K562 (cell line): ENCODE data around the gene LAG3.

ENCODE experiments used
- DPF2 ChIP-seq: fragments of 450-650 bp; IDR thresholded peaks from 2 replicates; pipeline ENCODE4 v1.6.1; 2016
- ETV1 ChIP-seq: fragments of 450-650 bp; conservative IDR thresholded peaks from 2 replicates; pipeline ENCODE4 v1.6.1; 2016; ENCODE audit warnings: missing genetic modification characterization, control low read depth, low read depth, missing compliant biosample characterization
- RBM34 ChIP-seq: fragments of 200-400 bp; formaldehyde crosslinking; IDR thresholded peaks from 2 replicates; pipeline ENCODE4 v1.6.1; 2018; ENCODE audit warnings: low read length, borderline replicate concordance; ENCODE audit not compliant: insufficient read depth
- RFX1 ChIP-seq: fragments of 450-650 bp; IDR thresholded peaks from 2 replicates; pipeline ENCODE4 v1.6.1; 2016; ENCODE audit warnings: mild to moderate bottlenecking, moderate library complexity
- SIN3A ChIP-seq, 2 experiments: fragments of 150-350 bp in 1 of 2; IDR thresholded peaks; 2 replicates each; pipeline ENCODE4 v1.6.1; 2011 to 2016; ENCODE audit warnings: borderline replicate concordance in 2 of 2, low read depth in 2 of 2, low read length in 2 of 2, mild to moderate bottlenecking in 2 of 2, moderate library complexity in 2 of 2; ENCODE audit not compliant: control insufficient read depth in 1 of 2
- TF ChIP-seq, protein P1 (sequence below): sonication (generic); formaldehyde crosslinking; IDR thresholded peaks from 2 replicates; pipeline ENCODE4 v1.9.0; 2022; ENCODE audit warnings: mild to moderate bottlenecking, missing genetic modification reagents
- TF ChIP-seq, protein P2 (sequence below): sonication (generic); formaldehyde crosslinking; IDR thresholded peaks from 2 replicates; pipeline ENCODE4 v1.8.1; 2023; ENCODE audit warnings: mild to moderate bottlenecking, missing genetic modification reagents

DNA sequence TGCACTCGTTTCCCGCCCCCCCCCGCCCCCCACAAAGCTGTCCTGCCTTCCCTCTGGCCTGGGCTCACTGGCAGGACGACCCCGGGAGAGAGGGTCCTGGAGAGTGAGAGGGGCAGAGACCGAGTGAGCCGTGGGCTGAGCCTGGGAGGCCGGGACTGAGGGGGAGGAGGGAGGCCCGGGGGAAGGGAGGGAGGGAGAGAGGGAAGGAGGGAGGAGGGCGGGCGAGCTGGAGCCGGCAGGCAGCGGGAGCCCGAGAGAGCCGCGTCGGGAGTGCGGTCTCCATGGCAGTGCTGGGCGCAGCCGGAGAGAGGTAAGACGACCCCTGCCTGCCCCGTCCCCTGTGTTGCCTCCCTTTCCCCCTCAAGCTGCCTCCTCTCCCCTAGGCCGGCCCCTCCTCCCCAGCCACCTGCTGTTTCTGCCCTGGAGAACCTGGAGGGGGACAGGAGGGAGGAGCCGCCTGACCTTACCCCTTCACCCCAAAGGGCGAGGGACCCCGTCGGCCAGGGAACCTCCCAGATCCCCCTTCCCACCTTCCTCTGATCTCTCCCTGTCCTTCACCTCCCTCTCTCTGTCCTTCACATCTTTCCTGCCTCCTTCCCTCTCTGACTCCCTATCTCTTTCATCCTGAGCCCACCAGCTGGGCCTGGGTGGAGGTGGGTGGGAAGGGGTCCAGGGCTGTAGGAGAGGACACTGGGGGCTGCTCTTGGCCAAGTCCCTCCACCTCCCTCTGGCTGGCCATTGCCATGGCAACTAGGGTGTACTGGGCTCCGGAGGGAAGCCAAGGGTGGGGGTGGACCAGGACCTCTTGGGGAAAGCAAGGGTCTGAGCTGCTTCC, 49.5 kb downstream of the LAG3 start, which contains the start of gene GPR162:
- TF ChIP-seq, protein P1, sequence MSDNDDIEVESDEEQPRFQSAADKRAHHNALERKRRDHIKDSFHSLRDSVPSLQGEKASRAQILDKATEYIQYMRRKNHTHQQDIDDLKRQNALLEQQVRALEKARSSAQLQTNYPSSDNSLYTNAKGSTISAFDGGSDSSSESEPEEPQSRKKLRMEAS (CRISPR knock-in tag) = no peak
- no peak for TF ChIP-seq SIN3A (IDR thresholded peaks at IDR 0.05; ENCODE audit: borderline replicate concordance in 2 of 2, control insufficient read depth in 1 of 2, low read depth in 2 of 2, low read length in 2 of 2)
- TF ChIP-seq, protein P2, sequence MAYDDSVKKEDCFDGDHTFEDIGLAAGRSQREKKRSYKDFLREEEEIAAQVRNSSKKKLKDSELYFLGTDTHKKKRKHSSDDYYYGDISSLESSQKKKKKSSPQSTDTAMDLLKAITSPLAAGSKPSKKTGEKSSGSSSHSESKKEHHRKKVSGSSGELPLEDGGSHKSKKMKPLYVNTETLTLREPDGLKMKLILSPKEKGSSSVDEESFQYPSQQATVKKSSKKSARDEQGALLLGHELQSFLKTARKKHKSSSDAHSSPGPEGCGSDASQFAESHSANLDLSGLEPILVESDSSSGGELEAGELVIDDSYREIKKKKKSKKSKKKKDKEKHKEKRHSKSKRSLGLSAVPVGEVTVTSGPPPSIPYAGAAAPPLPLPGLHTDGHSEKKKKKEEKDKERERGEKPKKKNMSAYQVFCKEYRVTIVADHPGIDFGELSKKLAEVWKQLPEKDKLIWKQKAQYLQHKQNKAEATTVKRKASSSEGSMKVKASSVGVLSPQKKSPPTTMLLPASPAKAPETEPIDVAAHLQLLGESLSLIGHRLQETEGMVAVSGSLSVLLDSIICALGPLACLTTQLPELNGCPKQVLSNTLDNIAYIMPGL = no peak
- no peak for TF ChIP-seq ETV1 (tag)
- peak; percentile 80 for TF ChIP-seq RFX1
- no peak for TF ChIP-seq DPF2
- no peak for TF ChIP-seq RBM34
